ENCODE measurements around the gene KLHL10.
"Not testable (repeated sequence)": the region's sequence is repeated elsewhere in the genome, so short reads cannot be mapped to it uniquely, and the experiment has no call there.

KLHL10 gene

GRCh38 chr17:41813152-41813680 is 24.4 kb upstream of the KLHL10 start:
- DNase-seq (ENCODE audit: low read depth), result no peak

DNA sequence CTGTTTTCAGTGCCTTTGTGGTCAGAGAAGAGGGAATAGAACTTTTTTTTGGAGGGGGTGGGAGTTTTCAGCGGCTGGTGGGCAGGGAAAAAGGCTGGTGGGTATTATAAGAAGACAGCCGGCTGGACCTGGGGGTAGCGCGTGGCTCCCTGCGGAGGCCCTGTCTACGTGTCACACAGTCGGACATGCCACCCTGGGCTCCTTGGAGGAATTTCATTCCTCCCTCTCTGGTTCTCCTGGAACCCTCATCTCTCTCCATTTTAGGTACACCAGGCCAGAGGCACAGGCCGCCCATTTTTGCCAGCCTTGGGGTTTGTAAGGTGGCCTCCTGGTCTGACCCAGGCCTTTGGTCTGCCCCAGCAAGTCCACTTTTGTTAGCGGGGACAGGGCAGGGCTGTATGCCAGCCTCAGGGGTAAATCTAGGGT is 23.9 kb upstream of the KLHL10 start:
- no peak for DNase-seq (ENCODE audit: low read depth)

DNA sequence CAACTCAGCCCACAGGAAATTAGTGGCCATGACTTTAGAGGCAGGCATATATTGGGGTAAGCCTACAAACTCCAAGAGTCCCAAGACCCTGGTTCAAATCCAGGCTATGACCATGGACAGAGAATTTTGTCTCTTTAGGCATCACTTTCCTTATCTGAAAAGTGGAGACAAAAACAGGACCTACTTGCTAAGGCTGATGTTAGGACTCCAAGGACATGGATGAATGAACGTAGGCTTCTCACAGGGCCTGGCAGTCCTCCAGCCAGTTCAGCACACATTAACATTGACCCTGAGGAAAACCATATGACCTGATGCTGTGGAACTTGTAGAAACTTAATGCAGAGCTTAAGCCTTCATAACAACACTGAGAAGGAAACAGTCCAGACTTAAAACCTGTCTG is 23.4 kb upstream of the KLHL10 start:
- DNase-seq (ENCODE audit: low read depth), result no peak

GRCh38 chr17:41816637-41817320 is 20.8 kb upstream of the KLHL10 start:
- no peak for DNase-seq (ENCODE audit: low read depth)

DNA sequence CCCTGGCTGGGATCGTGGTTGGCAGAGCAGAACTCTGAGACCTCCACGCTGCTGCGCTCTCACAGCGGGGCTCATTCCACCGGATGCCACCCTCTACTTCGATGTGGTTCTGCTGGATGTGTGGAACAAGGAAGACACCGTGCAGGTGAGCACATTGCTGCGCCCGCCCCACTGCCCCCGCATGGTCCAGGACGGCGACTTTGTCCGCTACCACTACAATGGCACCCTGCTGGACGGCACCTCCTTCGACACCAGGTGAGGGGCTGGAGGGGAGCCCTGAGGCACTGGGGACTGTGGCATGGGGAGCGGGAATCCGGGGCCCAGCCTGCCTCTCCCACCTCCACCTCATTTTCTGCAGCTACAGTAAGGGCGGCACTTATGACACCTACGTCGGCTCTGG is 19.6 kb upstream of the KLHL10 start:
- DNase-seq (ENCODE audit: low read depth), result no peak

- no peak for DNase-seq (ENCODE audit: low read depth)
Observed at GRCh38 chr17:41821776-41822175, 15.8 kb upstream of the KLHL10 start.

DNA sequence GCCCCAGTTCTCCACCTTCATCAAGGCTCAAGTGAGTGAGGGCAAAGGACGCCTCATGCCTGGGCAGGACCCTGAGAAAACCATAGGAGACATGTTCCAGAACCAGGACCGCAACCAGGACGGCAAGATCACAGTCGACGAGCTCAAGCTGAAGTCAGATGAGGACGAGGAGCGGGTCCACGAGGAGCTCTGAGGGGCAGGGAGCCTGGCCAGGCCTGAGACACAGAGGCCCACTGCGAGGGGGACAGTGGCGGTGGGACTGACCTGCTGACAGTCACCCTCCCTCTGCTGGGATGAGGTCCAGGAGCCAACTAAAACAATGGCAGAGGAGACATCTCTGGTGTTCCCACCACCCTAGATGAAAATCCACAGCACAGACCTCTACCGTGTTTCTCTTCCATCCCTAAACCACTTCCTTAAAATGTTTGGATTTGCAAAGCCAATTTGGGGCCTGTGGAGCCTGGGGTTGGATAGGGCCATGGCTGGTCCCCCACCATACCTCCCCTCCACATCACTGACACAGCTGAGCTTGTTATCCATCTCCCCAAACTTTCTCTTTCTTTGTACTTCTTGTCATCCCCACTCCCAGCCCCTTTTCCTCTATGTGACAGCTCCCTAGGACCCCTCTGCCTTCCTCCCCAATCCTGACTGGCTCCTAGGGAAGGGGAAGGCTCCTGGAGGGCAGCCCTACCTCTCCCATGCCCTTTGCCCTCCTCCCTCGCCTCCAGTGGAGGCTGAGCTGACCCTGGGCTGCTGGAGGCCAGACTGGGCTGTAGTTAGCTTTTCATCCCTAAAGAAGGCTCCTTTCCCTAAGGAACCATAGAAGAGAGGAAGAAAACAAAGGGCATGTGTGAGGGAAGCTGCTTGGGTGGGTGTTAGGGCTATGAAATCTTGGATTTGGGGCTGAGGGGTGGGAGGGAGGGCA is 15.1 kb upstream of the KLHL10 start:
- DNase-seq (ENCODE audit: low read depth), result no peak

DNA sequence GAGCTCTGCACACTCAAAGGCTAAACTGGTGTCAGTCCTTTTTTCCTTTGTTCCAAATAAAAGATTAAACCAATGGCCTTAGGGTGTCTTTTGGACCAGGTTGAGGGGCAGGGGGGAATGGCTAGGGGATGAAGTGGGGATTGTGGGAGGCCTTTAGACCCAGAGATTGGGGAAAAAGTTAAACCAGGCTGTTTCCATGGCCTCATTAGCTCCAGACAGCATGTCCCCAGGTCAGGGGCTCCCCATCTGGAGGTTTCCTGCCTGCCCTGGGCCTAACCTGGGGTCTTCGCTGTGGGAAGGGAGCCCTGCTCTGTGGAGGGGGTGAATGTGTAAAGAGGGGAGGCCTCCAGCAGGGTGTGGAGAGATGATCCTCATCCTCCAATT is 14.5 kb upstream of the KLHL10 start:
- no peak for DNase-seq (ENCODE audit: low read depth)

GRCh38 chr17:41823580-41823979 is 14.0 kb upstream of the KLHL10 start:
- no peak for DNase-seq (ENCODE audit: low read depth)

DNA sequence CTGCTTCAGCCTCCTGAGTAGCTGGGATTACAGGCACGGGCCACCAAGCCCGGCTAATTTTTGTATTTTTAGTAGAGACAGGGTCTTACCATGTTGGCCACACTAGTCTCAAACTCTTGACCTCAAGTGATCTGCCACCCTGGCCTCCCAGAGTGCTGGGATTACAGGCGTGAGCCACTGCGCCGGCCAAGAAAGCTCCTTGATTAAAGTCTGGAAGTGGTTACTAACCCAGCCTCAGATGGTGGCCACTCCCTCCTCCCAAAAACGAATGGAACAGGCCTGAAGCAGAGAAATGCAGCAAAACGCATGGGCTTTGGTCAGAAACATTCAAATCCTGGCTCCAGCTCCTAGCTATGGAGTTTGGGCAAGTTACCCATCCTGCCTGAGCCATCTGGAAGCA is 13.5 kb upstream of the KLHL10 start:
- DNase-seq (ENCODE audit: low read depth), result no peak

- DNase-seq (ENCODE audit: low read depth), result no peak
Observed at GRCh38 chr17:41825175-41825845, 12.3 kb upstream of the KLHL10 start.

DNA sequence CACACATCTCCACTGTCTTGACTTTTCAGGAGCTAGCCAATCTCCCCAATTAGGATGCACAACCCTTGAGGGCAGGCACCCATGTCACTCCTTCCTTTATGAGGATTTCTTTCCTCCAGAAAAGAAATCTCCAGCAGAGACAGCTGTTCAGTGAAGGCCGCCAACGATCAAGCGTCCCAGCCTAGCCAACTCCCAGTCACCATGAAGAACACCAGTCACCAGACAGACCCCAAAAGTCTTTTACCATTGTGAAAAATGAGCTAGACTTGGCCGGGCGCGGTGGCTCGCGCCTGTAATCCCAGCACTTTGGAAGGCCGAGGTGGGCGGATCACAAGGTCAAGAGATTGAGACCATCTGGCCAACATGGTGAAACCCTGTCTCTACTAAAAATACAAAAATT is 7.7 kb upstream of the KLHL10 start:
- not testable (repeated sequence) for DNase-seq (ENCODE audit: low read depth)

- no peak for DNase-seq (ENCODE audit: low read depth)
Observed at GRCh38 chr17:41835214-41835799, 2.3 kb upstream of the KLHL10 start.

GRCh38 chr17:41835800-41836549 is 1.6 kb upstream of the KLHL10 start, which contains the start of gene NT5C3B:
Gene NT5C3B, minus strand, starts transcription at chr17:41836232. Its CDS starts 39 bp downstream, at chr17:41836193.
- peak; percentile 22 for DNase-seq (ENCODE audit: low read depth)

GRCh38 chr17:41836550-41837196 is 952 bp upstream of the KLHL10 start:
- DNase-seq (ENCODE audit: low read depth), result no peak

DNA sequence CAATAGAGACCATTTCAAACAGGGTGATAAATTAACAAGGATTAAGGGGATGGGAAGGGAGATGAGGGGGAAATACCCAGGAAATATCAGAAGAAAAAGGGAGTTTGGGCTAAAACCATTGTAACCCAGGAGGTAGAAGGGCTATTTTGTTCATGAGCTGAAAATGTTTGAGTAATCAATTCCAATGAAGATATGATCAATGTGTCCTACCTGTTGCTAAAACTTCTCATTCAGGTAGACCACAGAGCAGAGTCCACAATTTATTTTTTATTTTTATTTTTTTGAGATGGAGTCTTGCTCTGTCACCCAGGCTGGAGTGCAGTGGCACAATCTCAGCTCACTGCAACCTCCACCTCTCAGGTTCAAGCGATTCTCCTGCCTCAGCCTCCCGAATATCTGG is 1.8 kb downstream of the KLHL10 start:
- DNase-seq (ENCODE audit: low read depth), result not testable (repeated sequence)

- not testable (repeated sequence) for DNase-seq (ENCODE audit: low read depth)
Observed at GRCh38 chr17:41840781-41841180, 3.2 kb downstream of the KLHL10 start.

DNA sequence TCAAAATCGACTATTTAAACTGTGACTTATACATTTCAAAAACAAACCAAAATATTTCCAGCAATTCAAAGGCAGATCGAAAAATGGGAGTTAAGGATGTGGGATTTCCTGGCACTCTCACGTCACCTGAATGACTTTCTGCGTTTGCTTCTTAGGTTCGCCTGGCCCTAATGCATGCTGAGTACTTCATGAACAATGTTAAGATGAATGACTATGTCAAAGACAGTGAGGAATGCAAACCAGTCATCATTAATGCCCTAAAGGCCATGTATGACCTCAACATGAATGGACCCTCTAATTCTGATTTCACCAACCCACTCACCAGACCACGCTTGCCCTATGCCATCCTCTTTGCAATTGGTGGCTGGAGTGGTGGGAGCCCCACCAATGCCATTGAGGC is 7.3 kb downstream of the KLHL10 start:
- DNase-seq (ENCODE audit: low read depth), result no peak

DNA sequence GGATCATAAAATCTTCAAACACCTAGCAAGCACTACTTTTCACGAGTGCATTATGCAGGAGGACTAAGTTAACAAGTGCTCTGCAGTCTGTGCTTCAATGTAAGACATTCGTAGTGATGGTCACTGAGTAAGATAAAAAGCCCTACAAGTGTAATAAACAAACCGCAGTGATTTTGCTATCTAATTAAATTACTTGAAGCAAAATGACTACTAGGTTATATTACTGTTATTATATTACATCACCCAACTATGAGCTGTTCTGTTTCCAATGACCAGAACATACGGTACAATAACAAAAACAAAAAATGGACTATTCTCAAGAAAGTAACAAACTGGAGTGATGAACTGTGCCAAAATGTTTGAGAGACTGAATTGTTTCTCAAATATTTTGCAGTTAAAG is 11.2 kb downstream of the KLHL10 start:
- DNase-seq (ENCODE audit: low read depth), result no peak

DNA sequence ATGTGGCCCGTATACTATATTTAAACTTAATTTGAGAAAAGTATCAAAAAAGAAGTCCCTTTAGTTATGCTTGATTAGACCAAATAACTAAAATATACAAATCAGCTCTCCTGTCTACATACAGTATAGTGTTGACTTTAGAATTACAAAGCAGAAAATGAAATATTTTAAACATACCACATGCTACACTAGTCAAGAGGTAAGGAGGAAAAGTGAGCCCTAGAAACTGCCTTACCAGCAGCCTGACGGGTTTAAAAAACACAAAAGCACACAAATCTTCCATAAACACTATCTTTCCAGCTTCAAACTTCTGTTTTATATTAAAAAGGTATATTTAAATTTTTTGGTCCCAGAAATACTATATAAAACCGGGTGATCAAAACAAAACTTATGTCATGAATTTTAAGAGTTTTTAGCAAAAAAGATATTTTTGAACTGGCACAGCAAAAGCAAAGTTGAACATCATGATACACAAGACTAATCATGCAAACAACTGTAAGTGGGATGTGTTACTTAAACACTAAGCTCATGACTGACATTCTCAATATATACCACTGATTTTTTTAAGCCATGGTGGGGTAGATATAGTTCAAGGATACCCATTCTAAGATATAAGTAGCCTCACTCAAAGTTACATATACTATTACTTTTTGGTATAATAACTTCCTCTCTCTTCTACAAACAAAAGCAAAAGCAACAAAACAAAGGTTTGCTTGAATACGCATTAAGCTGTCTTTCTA is 11.8 kb downstream of the KLHL10 start:
- no peak for DNase-seq (ENCODE audit: low read depth)
